H1 (cell line): ENCODE measurements around the gene SHPK. TPM values are rescaled to one million over a fixed set of nuclear protein-coding genes. Genes with fewer than 3 reads are reported as not detected.

Experiments
- CTCF ChIA-PET: fragments of 300-600 bp; sonication (Branson Sonifier 250); formaldehyde crosslinking; loops from one replicate; lab custom pipeline; 2021; ENCODE audit not compliant: partially characterized antibody; lab: Charles Lee
- POLR2A ChIA-PET: fragments of 300-600 bp; sonication (Branson Sonifier 250); formaldehyde crosslinking; loops from one replicate; lab custom pipeline; 2021; ENCODE audit warnings: inconsistent platforms; ENCODE audit not compliant: partially characterized antibody; lab: Charles Lee
- DNase-seq, 2 experiments: peaks; one replicate each; pipeline versions ENCODE4 v3.0.0 to v3.0.0-alpha.2; 2010 to 2022; ENCODE audit warnings: low spot score in 2 of 2, low read depth in 1 of 2, mixed read lengths in 1 of 2
- FAIRE-seq: peaks from 2 replicates; lab custom pipeline; 2011; peaks lifted over from hg19 to GRCh38; lab: Jason Lieb, UNC
- H2AFZ ChIP-seq: 2 replicates; pipeline ENCODE4 v1.8.1; 2012; ENCODE audit warnings: low read length, inconsistent platforms
- H2AK5ac ChIP-seq: 2 replicates; pipeline ENCODE4 v1.6.1; 2013; ENCODE audit warnings: low read depth, low read length
- H2BK120ac ChIP-seq: replicated peaks from 2 replicates; pipeline ENCODE3; 2013; ENCODE audit warnings: low read depth, low read length, inconsistent platforms
- H2BK12ac ChIP-seq: 2 replicates; pipeline ENCODE4 v1.6.1; 2013; ENCODE audit warnings: low read depth, low read length
- H2BK15ac ChIP-seq: 2 replicates; pipeline ENCODE4 v1.6.1; 2013; ENCODE audit warnings: low read length
- H2BK20ac ChIP-seq: 2 replicates; pipeline ENCODE4 v1.6.1; 2013; ENCODE audit warnings: low read length
- H2BK5ac ChIP-seq: 2 replicates; pipeline ENCODE4 v1.6.1; 2013; ENCODE audit warnings: low read depth, low read length
- H3K14ac ChIP-seq: 2 replicates; pipeline ENCODE4 v1.6.1; 2013; ENCODE audit warnings: inconsistent platforms; ENCODE audit not compliant: insufficient read length
- H3K18ac ChIP-seq: 2 replicates; pipeline ENCODE4 v1.6.1; 2013; ENCODE audit warnings: low read length; ENCODE audit errors: extremely low read depth
- H3K23ac ChIP-seq: 2 replicates; pipeline ENCODE4 v1.6.1; 2013; ENCODE audit warnings: inconsistent platforms; ENCODE audit not compliant: insufficient read length
- H3K23me2 ChIP-seq: 2 replicates; pipeline ENCODE4 v1.6.1; 2013; ENCODE audit warnings: low read depth, low read length
- H3K27ac ChIP-seq: 2 replicates; pipeline ENCODE4 v1.6.1; 2011; ENCODE audit warnings: low read depth, low read length, inconsistent platforms
- H3K27me3 ChIP-seq, 4 experiments: replicated peaks in 1 of 4; 1 replicate in 1 of 4; 2 replicates in 3 of 4; pipeline versions ENCODE4 v1.6.1 to v1.8.1; 2011 to 2013; ENCODE audit warnings: low read length in 3 of 4, mild to moderate bottlenecking in 3 of 4, inconsistent platforms in 2 of 4, mixed read lengths in 2 of 4, moderate library complexity in 1 of 4; ENCODE audit not compliant: control insufficient read depth in 3 of 4, insufficient read depth in 3 of 4; ENCODE audit errors: extremely low read depth in 1 of 4
- H3K36me3 ChIP-seq, 4 experiments: 2 replicates each; pipeline versions ENCODE4 v1.6.1 to v1.8.1; 2011 to 2013; ENCODE audit warnings: mild to moderate bottlenecking in 4 of 4, low read length in 3 of 4, moderate library complexity in 2 of 4, control low read depth in 1 of 4, inconsistent platforms in 1 of 4; ENCODE audit not compliant: insufficient read depth in 4 of 4, control insufficient read depth in 2 of 4
- H3K4ac ChIP-seq: replicated peaks from 2 replicates; pipeline ENCODE3; 2013; ENCODE audit warnings: low read length, low read depth, mixed read lengths, inconsistent platforms; ENCODE audit not compliant: insufficient read length
- H3K4me1 ChIP-seq, 4 experiments: replicated peaks in 1 of 4; 1 replicate in 1 of 4; 2 replicates in 3 of 4; pipeline versions ENCODE4 v1.6.1 to v1.8.1; 2011 to 2013; ENCODE audit warnings: low read length in 3 of 4, inconsistent platforms in 2 of 4, mixed read lengths in 1 of 4; ENCODE audit not compliant: insufficient read depth in 4 of 4, control insufficient read depth in 3 of 4
- H3K4me2 ChIP-seq, 2 experiments: 2 replicates each; pipeline versions ENCODE4 v1.6.1 to v1.8.1; 2011 to 2013; ENCODE audit warnings: low read depth in 2 of 2, low read length in 2 of 2, control low read depth in 1 of 2, inconsistent platforms in 1 of 2, mild to moderate bottlenecking in 1 of 2; ENCODE audit not compliant: insufficient read depth in 1 of 2
- H3K4me3 ChIP-seq, 4 experiments: fragments of 200-600, 300-600 bp in 1 of 4; sonication (generic), shearing (Covaris generic), sonication (Bioruptor Twin) in 1 of 4; 2 replicates each; pipeline versions ENCODE4 v1.5.1 to v1.8.1; 2011 to 2016; ENCODE audit warnings: low read length in 4 of 4, low read depth in 3 of 4, control low read depth in 2 of 4, inconsistent platforms in 2 of 4, mild to moderate bottlenecking in 2 of 4, mixed read lengths in 1 of 4, moderate library complexity in 1 of 4; ENCODE audit not compliant: insufficient read depth in 2 of 4; ENCODE audit errors: extremely low read depth in 1 of 4
- H3K56ac ChIP-seq: replicated peaks from 2 replicates; pipeline ENCODE3; 2013; ENCODE audit warnings: low read depth, mild to moderate bottlenecking, mixed read lengths, low read length, inconsistent platforms; ENCODE audit not compliant: insufficient read length
- H3K79me1 ChIP-seq: 2 replicates; pipeline ENCODE4 v1.6.1; 2013; ENCODE audit warnings: low read depth, low read length, control low read depth
- H3K79me2 ChIP-seq, 2 experiments: 2 replicates each; pipeline versions ENCODE4 v1.6.1 to v1.8.1; 2012 to 2013; ENCODE audit warnings: low read length in 2 of 2, mild to moderate bottlenecking in 2 of 2, inconsistent platforms in 1 of 2; ENCODE audit not compliant: insufficient read depth in 2 of 2, control insufficient read depth in 1 of 2
- H3K9ac ChIP-seq, 4 experiments: replicated peaks in 1 of 4; 1 replicate in 1 of 4; 2 replicates in 3 of 4; pipeline versions ENCODE4 v1.6.1 to v1.8.1; 2011 to 2013; ENCODE audit warnings: low read depth in 3 of 4, low read length in 3 of 4, control low read depth in 2 of 4, mild to moderate bottlenecking in 2 of 4, moderate library complexity in 2 of 4, inconsistent platforms in 1 of 4; ENCODE audit errors: extremely low read depth in 1 of 4
- H3K9me3 ChIP-seq, 2 experiments: 2 replicates each; pipeline versions ENCODE4 v1.6.1 to v1.8.1; 2012 to 2013; ENCODE audit warnings: mild to moderate bottlenecking in 2 of 2, moderate library complexity in 2 of 2, control low read depth in 1 of 2, inconsistent platforms in 1 of 2, low read depth in 1 of 2, low read length in 1 of 2, mixed read lengths in 1 of 2; ENCODE audit not compliant: insufficient read depth in 2 of 2
- H4K20me1 ChIP-seq, 2 experiments: replicated peaks in 1 of 2; 2 replicates each; pipeline versions ENCODE3 to v1.8.1; 2011 to 2013; ENCODE audit warnings: inconsistent platforms in 2 of 2, low read length in 2 of 2, mild to moderate bottlenecking in 1 of 2; ENCODE audit not compliant: insufficient read depth in 2 of 2, control insufficient read depth in 1 of 2
- H4K5ac ChIP-seq: 2 replicates; pipeline ENCODE4 v1.6.1; 2013; ENCODE audit warnings: low read length, low read depth, mixed read lengths, inconsistent platforms; ENCODE audit not compliant: insufficient read length
- H4K8ac ChIP-seq: 2 replicates; pipeline ENCODE4 v1.8.0; 2013; ENCODE audit warnings: mild to moderate bottlenecking, moderate library complexity, low read length, inconsistent platforms; ENCODE audit not compliant: insufficient read depth; ENCODE audit errors: extremely low read depth
- H4K91ac ChIP-seq: replicated peaks from 2 replicates; pipeline ENCODE3; 2013; ENCODE audit warnings: low read length, mixed read lengths, inconsistent platforms; ENCODE audit not compliant: insufficient read length
- RBBP5 ChIP-seq: IDR thresholded peaks from 2 replicates; pipeline ENCODE4 v1.7.1; 2012; ENCODE audit warnings: low read depth, mild to moderate bottlenecking, inconsistent platforms, low read length, moderate library complexity, borderline replicate concordance
- RNF2 ChIP-seq: fragments of 200-900, 300-1000 bp; sonication (generic); IDR thresholded peaks from 2 replicates; pipeline ENCODE4 v1.7.1; 2016; ENCODE audit warnings: borderline replicate concordance, low read depth, mild to moderate bottlenecking, antibody characterized with exemption, low read length; ENCODE audit not compliant: poor library complexity, severe bottlenecking; ENCODE audit errors: missing control alignments
- SAP30 ChIP-seq: fragments of 300-600 bp; sonication (generic); IDR thresholded peaks from 2 replicates; pipeline ENCODE4 v1.7.1; 2012; ENCODE audit warnings: low read length, moderate library complexity, mild to moderate bottlenecking, inconsistent platforms; ENCODE audit not compliant: insufficient read depth, insufficient replicate concordance
- WGBS, 2 experiments: shearing (Covaris generic) in 1 of 2; methylation state at CpG; one replicate each; pipeline versions ENCODE4 v1.1.6 to v1.1.7; 2013 to 2015; ENCODE audit warnings: low lambda C conversion rate in 2 of 2, mixed read lengths in 2 of 2, inconsistent platforms in 1 of 2, low coverage in 1 of 2, missing lambda C conversion rate in 1 of 2; ENCODE audit not compliant: insufficient replicate concordance in 2 of 2, insufficient coverage in 1 of 2, insufficient read length in 1 of 2; ENCODE audit errors: extremely low coverage in 1 of 2, missing lambda C conversion rate in 1 of 2; 5-methylcytosine and 5-hydroxymethylcytosine counted together
- polyA plus RNA-seq, 7 experiments: library from polyadenylated mRNA; depleted of rRNA in 3 of 7; stranded (reverse) in 5 of 7; unstranded in 2 of 7; fragments of >200 nt in 5 of 7; fragments of 200-250 nt in 2 of 7; gene quantifications; 1 replicate in 5 of 7; 2 replicates in 1 of 7; 4 replicates in 1 of 7; pipeline versions ENCODE4 v1.2.1 to v1.2.3, GENCODE V29; 2011 to 2013; ENCODE audit warnings: missing spikeins in 2 of 7, mixed read lengths in 2 of 7
- total RNA-seq: library from RNA; stranded (reverse); fragmentation: NEBNext Ultra II Directional; extraction: Animal tissue kit (Norgen Biotek cat#: 25700); gene quantifications from 2 replicates; pipeline ENCODE4 v1.2.1, GENCODE V29; 2021

Gene SHPK
- total and polyA plus RNA-seq, 2 of the 8 experiments (the other 6 are each of a cell fraction or from before 2014, with no cell fraction given) = 28.6 to 36.7 TPM

GRCh38 chr17:3610523-3610922 lies 25.5 kb downstream of the SHPK start:
- Histone ChIP-seq H3K23ac (no peak overlapping the region), H3K79me2 (no peaks in the 10 kb centered on the region), H2BK15ac (no peak overlapping the region), H4K5ac (no peak overlapping the region), H3K23me2 (no peaks in the 10 kb centered on the region), H3K4me3 (no peak overlapping the region), H2BK12ac (no peak overlapping the region), H2BK5ac (no peak overlapping the region), H3K27ac (no peak overlapping the region), H3K27me3 (no peaks in the 10 kb centered on the region), H4K8ac (no peak overlapping the region), H3K56ac (no peak overlapping the region), H2BK120ac (no peak overlapping the region), H3K9ac (no peak overlapping the region), H2AK5ac (no peak overlapping the region), H3K79me1 (no peaks in the 10 kb centered on the region), H3K9me3 (peaks cover 0 to 4% of the 10 kb centered on the region in 2 experiments; a peak in 1 of 4 replicates), H2AFZ (no peak overlapping the region), H3K36me3 (peaks cover 11 to 63% (median 40%) of the 10 kb centered on the region in 4 experiments; a peak in 7 of 8 replicates), H3K14ac (no peak overlapping the region), H2BK20ac (no peak overlapping the region), H4K20me1 (peaks cover 3 to 7% of the 10 kb centered on the region in 2 experiments), H3K4me1 (no peaks in the 10 kb centered on the region), H3K18ac (no peak overlapping the region), H3K4me2 (no peak overlapping the region), H3K4ac (no peak overlapping the region), H4K91ac (no peak overlapping the region)
- WGBS, 2 experiments = 91% methylated on average over 13 of the region's 14 CpGs; no CpG with 5 or more reads in 1 of the 2 experiments
- TF ChIP-seq RBBP5 = no peak
- no peak for TF ChIP-seq SAP30
- TF ChIP-seq RNF2 = no peak
- no peak for FAIRE-seq
- POLR2A ChIA-PET = interaction anchor here (0.9 kb wide), 1 partner anchor 233 kb away, joined by 3 read pairs; no protein-coding TSS in a partner anchor
- no peak for DNase-seq
- CTCF ChIA-PET = interaction anchor here (1.1 to 1.7 kb wide), 3 partner anchors 8 to 36 kb away, joined by 3 to 4 read pairs (median 3); no protein-coding TSS in a partner anchor
